SK-N-MC (cell line): ENCODE data around the gene NES.

ENCODE experiments used
- EZH2 ChIP-seq: fragments of 200-600 bp; sonication (generic); IDR thresholded peaks from one replicate; pipeline ENCODE4 v1.6.1; 2017; ENCODE audit warnings: antibody characterized with exemption
- POLR2AphosphoS5 ChIP-seq: IDR thresholded peaks from 2 replicates; pipeline ENCODE4 v1.6.1; 2012; ENCODE audit warnings: mild to moderate bottlenecking, low read depth, low read length, borderline replicate concordance

- no peak for TF ChIP-seq EZH2
- TF ChIP-seq POLR2AphosphoS5 = no peak
These were observed 4.2 kb upstream of the NES start for GRCh38 chr1:156681196-156681960.
